Activated CD8-positive, alpha-beta memory T cell treated with anti-CD3 and anti-CD28 coated beads for 4 hours (primary cell): Measurements from ENCODE around the gene PIGT.
"Not testable (repeated sequence)": the region's sequence is repeated elsewhere in the genome, so short reads cannot be mapped to it uniquely, and the experiment has no call there.

Source experiments
- DNase-seq, 2 donors: peaks; one replicate each; pipeline ENCODE4 v3.0.0-alpha.2; 2020; ENCODE audit warnings: low read depth in 2 of 2

PIGT gene

DNA sequence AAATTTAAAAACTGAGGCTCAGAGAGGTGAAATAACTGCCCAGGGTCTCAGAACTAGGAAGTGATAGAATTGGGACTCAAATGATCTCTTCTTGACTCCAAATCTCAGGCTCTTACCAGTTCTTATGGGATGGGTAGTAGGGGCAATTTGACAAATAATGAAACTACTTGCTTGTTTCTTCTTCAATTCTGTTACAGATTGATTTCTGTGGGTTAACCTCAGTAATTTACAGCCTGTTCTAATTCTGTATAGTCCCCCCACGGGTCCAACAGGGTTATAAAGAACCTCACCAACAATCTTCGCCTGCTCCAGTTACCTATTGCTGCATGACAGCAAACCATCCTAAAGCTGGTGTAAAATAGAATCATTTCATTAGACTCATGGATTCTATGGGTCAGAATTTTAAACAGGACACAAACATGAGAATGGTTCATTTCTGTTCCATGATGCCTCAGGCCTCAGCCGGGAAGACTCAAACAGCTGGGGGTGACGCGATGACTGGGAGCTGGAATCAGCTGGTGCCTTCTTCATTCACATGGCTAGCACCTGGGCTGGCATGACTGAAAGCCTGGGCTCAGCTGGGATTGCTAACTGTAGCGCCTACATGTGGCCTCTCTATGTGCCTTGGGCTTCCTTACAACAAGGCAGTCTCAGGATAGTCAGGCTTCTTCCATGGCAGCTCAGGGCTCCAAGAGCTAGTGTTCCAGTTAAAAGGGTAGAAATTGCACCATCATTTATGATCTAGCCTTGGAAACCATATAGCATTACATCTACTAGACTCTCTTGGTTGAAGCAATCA, 47.0 kb downstream of the PIGT start:
- no peak for DNase-seq

DNA sequence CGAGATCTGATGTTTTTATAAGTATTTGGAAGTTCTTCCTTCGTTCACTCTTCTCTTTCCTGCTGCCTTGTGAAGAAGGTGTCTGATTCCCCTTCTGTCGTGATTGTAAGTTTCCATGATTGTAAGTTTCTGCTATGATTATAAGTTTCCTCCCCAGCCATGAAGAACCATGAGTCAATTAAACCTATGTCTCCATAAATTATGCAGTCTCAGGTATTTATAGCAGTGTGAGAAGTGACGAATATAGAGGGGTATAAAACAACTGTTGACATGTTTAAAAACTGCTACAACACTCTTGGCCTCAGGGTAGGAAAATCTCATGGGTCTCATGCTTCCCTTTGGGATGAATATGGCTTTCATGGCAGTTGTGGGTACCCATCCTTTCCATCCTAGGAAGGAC, 47.8 kb downstream of the PIGT start:
- no peak for DNase-seq

DNA sequence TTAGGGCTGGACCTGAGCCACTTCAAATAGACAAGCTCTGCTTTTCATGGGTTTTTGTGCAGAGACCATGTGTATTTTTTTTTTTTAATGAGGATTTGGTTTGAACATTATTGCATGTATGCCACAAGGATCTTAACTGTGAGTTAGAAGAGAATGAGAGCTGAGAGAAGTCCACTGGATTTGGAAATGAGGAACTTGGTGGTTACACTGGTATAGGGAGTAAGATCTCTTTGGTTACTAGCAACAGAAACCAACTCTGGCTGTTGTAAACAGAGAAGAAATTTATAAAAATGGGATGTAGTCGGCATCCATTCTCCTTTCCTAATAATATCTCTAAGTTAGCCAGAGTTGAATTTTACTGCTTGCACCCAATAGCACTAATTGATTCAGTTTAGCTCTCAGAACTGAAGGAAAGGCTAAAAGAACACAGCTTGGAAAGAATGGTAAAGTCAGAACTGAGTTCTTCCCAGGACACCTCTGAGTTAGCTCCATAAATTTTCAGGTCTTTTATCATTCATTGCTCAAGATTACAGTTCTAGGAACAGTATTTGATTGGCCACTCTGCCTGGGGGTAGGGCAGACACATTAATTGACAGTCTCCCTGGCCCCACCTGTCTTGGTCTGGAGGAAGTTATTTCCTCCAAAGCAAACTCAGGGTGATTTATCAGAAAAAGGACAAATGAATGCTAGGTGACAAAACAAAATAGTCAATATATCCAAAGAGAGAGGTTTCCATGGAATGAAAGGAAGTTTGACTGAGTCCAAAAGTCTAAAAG, 49.7 kb downstream of the PIGT start:
- no peak for DNase-seq

DNA sequence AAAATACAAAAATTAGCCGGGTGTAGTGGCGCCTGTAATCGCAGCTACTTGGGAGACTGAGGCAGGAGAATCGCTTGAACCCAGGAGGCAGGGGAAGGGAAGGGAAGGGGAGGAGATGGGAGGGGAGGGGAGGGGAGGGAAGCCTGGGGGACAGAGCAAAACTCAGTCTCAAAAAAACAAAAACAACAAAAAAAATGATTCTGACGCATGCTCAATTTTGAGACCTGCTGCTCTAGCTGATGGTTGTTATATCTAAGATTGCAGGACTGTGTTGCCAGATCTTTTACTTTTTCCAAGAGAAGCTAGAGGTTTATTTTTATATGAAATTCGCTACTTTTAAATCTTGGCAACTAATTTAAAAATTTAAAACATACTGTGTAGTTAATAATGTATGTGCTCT, 51.2 kb downstream of the PIGT start:
- no peak for DNase-seq

DNA sequence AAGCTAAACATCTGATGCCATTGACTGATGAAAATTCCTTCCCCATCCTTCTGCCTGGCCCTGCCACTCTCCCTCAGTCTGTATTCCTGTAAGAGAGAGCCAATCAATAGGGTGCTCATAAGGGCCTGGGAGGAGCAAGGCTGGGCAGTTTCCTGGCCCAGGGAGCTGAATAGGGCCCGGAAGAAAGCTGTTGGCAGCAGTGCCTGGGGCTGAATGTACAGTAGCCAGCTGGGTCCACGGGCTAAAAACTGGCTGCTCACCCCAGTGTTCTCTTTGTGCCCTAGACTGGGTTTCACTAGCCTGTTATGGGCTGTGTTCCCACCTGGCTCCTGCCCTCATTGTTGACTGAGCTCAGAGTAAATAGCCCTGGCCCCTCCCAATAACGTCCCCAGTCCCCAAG, 51.9 kb downstream of the PIGT start:
- DNase-seq: no peak

DNA sequence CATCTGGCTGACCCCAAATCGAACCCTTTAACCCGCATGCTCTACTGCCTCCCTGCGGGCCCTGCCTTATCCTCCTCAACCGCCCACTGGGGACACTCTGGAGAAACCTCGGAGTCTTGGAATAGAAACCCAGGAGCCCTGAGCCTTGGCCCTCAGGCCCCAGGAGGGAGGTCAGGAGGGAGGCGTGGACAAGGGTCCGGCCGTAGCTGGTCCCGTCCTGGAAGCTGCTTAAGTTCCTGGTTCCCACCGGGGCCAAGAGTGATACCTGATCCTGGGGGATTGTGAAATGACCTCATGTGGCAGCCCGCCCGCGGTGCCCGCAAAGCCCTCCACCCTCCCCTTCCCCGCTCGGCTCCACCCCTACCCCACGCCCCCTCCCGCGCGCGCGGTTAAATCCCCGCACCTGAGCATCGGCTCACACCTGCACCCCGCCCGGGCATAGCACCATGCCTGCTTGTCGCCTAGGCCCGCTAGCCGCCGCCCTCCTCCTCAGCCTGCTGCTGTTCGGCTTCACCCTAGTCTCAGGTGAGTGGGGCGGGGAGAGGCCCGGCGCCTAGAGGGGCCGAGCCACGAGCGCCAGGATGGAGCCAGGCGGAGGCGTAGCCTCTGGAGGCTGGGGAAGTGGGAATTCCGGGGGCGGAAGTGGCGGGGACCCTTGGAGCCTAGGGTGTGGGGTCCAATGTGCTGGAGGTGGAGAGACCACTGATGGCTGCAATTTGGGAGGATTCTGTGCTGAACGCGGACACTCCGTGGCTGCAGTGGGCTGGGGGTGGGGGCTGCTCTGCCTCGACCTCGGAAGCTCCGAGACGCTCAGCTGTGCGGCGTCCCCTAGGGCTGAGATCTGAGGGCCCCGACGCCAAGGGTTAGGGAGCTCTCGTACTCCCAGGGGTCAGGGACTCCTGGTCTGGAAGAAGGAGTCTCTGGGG, 53.7 kb downstream of the PIGT start, which contains the start of gene WFDC2:
Gene WFDC2, plus strand, starts transcription at position 418 of the 926 bp plus-strand sequence. Its CDS starts 29 bp downstream, at position 447.
- DNase-seq: no peak

DNA sequence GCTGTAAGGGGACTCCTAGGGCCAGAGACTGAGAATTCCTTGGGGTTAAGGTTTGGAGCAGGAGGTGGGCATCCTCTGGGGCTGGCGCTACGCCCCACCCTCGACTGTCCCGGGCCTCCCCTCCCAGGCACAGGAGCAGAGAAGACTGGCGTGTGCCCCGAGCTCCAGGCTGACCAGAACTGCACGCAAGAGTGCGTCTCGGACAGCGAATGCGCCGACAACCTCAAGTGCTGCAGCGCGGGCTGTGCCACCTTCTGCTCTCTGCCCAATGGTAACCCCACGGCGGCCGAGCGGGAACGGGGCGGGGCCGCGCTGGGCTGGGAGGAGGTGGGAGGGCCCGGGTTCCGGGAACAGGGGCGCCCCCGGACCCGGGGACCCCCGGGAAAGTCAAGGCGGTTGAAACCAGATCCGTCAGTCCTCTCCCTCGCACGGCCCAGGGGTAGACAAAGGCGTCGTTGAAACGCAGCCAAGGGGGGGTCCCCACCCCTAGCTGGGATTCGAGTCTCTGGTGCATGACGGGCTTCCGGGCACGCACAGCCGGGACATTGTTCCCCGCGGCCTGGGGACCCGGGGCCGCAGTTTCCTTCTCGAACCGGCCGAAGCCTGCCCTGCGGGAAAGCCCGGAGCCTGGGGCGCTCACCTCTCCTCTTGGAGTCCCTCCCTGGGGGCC, 54.5 kb downstream of the PIGT start:
- no peak for DNase-seq

DNA sequence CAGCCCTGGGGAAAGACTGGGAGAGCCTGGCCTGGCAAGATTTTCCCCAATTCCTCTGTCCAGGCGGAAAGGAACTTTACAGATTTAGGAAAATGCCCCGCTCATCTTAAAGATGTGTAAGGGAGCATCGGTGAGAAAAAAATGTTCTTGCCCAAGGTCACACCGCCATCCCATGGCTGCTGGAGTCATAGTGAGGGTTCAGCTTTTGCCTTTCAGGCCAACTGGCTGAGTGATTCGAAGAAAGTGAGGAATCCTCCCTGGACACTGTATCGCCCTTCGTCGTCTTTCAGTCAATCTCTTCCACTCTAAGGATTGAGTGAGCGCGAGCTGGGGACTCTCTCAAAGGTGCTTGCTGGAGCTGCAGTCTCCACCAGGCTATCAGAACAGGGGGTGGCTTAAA, 55.0 kb downstream of the PIGT start:
- no peak for DNase-seq

DNA sequence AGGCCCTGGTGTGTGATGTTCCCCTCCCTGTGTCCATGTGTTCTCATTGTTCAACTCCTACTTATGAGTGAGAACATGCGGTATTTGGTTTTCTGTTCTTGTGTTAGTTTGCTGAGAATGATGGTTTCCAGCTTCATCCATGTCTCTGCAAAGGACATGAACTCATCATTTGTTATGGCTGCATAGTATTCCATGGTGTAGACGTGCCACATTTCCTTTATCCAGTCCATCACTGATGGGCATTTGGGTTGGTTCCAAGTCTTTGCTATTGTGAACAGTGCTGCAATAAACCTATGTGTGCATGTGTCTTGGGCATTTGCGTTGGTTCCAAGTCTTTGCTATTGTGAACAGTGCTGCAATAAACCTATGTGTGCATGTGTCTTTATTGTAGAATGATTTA, 56.3 kb downstream of the PIGT start:
- not testable (repeated sequence) for DNase-seq
